IPS-NIHi7 (cell line): ENCODE data around the gene COL4A2.
"Not testable (repeated sequence)": the region's sequence is repeated elsewhere in the genome, so short reads cannot be mapped to it uniquely, and the experiment has no call there.

Experiments
- DNase-seq: peaks from one replicate; pipeline ENCODE4 v3.0.0; 2012; ENCODE audit warnings: mixed read lengths; ENCODE audit errors: extremely low spot score

Gene COL4A2

GRCh38 chr13:110307767-110308655 is 927 bp downstream of the COL4A2 start:
- no peak for DNase-seq

- DNase-seq: no peak
Observed at GRCh38 chr13:110308656-110309359, 1.7 kb downstream of the COL4A2 start.

GRCh38 chr13:110309661-110310524 is 2.8 kb downstream of the COL4A2 start:
- DNase-seq: no peak

DNA sequence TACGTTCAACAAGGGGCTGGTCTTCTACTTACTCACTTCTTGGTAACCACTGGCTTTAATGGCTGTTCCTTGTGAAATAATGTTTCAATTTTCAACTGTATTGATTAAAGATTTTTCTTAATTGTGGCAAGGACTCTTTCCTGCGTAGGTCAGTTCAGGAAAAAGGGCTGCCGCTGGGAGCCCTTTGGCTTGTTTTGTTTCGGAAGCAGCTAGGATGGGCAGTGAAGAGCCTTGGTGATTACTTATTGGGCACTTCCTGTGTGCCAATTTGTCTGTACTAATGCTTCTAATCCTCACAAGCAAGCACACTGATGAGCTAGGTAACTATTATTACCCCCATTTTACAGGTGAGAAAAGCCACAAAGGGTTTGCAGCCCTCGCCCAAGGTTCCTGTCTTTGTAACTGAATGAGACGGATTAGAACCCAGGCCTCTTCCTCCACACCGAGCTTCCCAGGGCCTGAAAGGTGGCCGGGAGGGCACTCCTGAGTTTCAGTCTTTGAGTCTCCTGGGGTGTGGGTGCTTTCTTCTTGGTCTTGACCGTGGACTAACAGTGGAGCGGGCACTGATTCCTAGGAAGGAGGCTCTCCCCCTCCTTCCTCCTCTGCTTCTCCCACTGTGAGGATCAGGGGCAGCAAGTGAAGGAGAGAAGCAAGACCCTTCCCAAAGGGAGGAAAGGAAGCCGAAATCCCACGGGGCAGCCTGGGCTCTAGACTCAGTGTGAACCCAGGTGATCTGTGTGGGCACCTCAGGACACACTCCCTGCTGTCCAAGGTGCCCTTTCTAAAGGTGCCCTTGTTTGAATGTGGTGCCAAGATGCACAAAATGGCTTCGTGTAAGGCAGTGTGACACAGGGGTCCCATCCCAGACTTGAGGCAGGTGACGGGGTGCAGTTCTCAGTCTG is 3.7 kb downstream of the COL4A2 start:
- no peak for DNase-seq

- no peak for DNase-seq
Observed at GRCh38 chr13:110311443-110312338, 4.6 kb downstream of the COL4A2 start.

- DNase-seq: no peak
Observed at GRCh38 chr13:110312339-110313031, 5.4 kb downstream of the COL4A2 start.

GRCh38 chr13:110313261-110313660 is 6.2 kb downstream of the COL4A2 start:
- DNase-seq: not testable (repeated sequence)

DNA sequence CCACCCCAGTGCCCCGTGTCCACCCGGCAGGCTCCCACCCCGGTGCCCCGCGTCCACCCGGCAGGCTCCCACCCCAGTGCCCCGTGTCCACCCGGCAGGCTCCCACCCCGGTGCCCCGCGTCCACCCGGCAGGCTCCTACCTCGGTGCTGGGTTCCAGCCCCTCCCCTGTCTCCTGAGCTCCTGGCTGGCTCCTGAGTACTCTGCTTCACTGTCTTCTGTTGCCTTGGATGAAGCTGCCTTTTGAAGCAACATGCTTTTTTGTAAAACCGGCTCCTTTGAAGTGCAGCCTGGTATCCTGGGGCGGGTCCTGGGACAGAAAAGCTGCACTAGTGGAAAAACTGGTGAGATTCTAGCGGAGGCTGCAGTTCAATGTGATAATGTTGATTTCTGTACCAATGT is 6.6 kb downstream of the COL4A2 start:
- not testable (repeated sequence) for DNase-seq

GRCh38 chr13:110314516-110315245 is 7.6 kb downstream of the COL4A2 start:
- DNase-seq: no peak

- no peak for DNase-seq
Observed at GRCh38 chr13:110316196-110316595, 9.1 kb downstream of the COL4A2 start.

DNA sequence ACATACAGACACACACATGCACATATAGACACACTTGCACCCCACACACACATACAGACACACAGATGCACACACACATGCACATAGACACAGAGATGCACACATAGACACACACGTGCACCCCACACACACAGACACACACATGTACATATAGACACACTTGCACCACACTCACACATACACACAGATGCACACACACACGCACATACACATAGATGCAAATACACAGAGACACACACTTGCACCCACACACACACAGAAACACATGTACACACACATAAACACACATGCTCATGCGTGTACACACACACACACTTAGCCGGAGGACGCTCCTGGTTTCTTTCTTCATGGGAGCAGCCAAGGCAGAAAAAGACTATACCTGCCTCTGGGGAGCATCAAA is 10.0 kb downstream of the COL4A2 start:
- DNase-seq: no peak

DNA sequence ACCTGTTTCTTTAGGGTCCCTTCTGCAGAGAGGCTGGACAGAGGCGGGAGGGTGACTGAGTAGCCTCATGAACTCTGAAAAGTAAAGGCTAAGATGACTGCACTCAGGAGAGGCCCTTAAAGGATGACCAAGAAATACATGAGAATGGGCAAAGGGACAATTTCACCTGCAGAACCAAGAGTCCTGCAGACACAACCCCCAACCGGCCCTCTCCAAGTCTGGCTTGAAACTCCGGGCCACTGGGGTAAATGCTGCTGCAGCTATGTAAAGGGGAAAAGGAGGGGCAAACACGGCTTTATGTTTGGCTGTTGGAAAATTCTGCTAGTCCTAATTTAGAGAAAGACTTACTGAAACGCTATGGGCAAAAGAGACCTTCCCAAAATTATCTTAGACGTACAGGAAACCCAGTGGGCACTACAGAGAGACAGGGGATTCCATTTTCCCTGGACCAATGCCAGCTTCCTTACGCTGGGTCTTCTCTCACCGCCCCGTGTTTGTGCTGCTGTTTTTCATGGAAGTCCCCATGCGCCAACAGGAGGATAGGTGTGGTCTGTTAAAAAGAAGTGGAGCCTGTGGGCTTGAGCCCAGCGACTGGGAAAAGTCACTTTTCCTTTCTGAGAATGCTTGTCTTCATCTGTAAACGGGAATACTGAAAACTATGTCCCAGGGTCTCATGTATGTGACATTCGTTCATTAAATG is 10.6 kb downstream of the COL4A2 start:
- DNase-seq: no peak

GRCh38 chr13:110318920-110319319 is 11.8 kb downstream of the COL4A2 start:
- DNase-seq: no peak

GRCh38 chr13:110319397-110319773 is 12.3 kb downstream of the COL4A2 start:
- DNase-seq: no peak

- DNase-seq: no peak
Observed at GRCh38 chr13:110319774-110320509, 12.9 kb downstream of the COL4A2 start.

DNA sequence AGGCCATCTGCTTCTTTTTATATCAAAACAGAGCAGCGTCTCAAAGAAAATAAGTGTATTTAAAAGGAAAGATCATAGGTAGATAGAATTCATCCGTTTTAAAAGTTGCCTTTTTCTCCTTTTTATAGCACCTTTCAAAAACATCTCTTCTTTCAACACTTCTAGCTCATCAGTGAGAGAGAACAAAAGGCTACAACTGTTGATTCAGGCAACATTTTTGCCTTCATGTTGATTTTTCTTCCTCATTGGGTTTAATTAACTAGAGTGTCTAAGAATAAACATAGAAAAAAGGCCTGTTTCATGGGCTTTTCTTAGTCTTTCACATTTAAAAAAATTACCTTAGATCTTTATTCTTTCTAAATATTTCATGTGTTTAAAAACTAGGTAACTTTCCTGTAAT is 13.6 kb downstream of the COL4A2 start:
- no peak for DNase-seq

- not testable (repeated sequence) for DNase-seq
Observed at GRCh38 chr13:110321573-110321972, 14.5 kb downstream of the COL4A2 start.
